GM12873 (cell line): ENCODE measurements around the gene SERPINF2.

ENCODE experiments used
- CTCF ChIP-seq: IDR thresholded peaks from 2 replicates; pipeline ENCODE4 v1.5.1; 2012; ENCODE audit warnings: low read depth, mild to moderate bottlenecking, moderate library complexity, low read length, control low read depth; ENCODE audit not compliant: insufficient read depth; ENCODE audit errors: missing control alignments

SERPINF2 gene

GRCh38 chr17:1773696-1774181 lies 31.1 kb downstream of the SERPINF2 start:
- no peak for TF ChIP-seq CTCF

GRCh38 chr17:1774390-1775176 lies 31.9 kb downstream of the SERPINF2 start:
- no peak for TF ChIP-seq CTCF

- TF ChIP-seq CTCF, result no peak
These were observed 33.7 kb downstream of the SERPINF2 start for GRCh38 chr17:1776328-1776727.

GRCh38 chr17:1776857-1777256 lies 34.2 kb downstream of the SERPINF2 start:
- no peak for TF ChIP-seq CTCF

GRCh38 chr17:1779571-1780131 lies 37.0 kb downstream of the SERPINF2 start:
- no peak for TF ChIP-seq CTCF

- TF ChIP-seq CTCF, result no peak
These were observed 39.5 kb downstream of the SERPINF2 start for GRCh38 chr17:1782171-1782567.

GRCh38 chr17:1783271-1783670 lies 40.6 kb downstream of the SERPINF2 start:
- no peak for TF ChIP-seq CTCF
